ENCODE measurements around the gene CDK5RAP3.
"Not testable (repeated sequence)": the region's sequence is repeated elsewhere in the genome, so short reads cannot be mapped to it uniquely, and the experiment has no call there.

CDK5RAP3 gene

DNA sequence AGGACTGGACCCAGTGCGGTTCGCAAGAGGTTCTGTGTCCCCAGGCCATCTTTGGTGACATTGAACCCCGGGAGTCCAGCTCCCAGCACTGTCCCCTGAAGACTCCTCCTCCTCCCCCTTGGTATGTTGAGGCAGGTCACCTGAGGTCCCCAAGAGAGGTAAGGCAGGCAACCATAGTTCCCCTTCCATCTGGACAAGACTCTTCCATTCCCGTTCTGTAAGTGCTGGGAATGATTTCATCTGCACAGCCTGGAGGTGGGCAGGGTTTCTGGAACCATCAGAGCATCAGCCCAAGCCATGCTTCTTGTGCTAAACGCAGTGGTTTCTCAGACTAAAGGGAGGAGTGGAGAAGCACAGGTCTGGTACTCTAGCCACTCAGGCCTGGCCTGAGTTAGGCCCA, 41.7 kb downstream of the CDK5RAP3 start:
- H3K56ac ChIP-seq (ENCODE audit: low read length) = peak overlapping the region; percentile 37
- no peaks in the 10 kb centered on the region for H3K79me2 ChIP-seq (ENCODE audit: control insufficient read depth, insufficient read depth, low read length)
- no CpG with 5 or more reads among the region's 5 CpGs for WGBS (ENCODE audit: extremely low coverage, insufficient coverage, low lambda C conversion rate)
- H4K8ac ChIP-seq (ENCODE audit: low read depth, low read length) = no peak overlapping the region
- DNase-seq = no peak
- no peaks in the 10 kb centered on the region for H3K4me1 ChIP-seq (ENCODE audit: control insufficient read depth, low read depth, low read length)
- no peaks in the 10 kb centered on the region for H3K79me1 ChIP-seq (ENCODE audit: low read length)
- no peak overlapping the region for H3K23ac ChIP-seq (ENCODE audit: low read length)
- no peak overlapping the region for H4K5ac ChIP-seq (ENCODE audit: low read length)
- no peak overlapping the region for H2BK5ac ChIP-seq (ENCODE audit: low read length)
- no peak overlapping the region for H3K4me2 ChIP-seq (ENCODE audit: low read length)
- no peak overlapping the region for H3K4me3 ChIP-seq (ENCODE audit: low read length)
- no peak overlapping the region for H2BK15ac ChIP-seq (replicated peaks; ENCODE audit: low read depth)
- no peak overlapping the region for H2AK5ac ChIP-seq (ENCODE audit: low read length)
- no peak overlapping the region for H3K9ac ChIP-seq (ENCODE audit: low read length)
- no peak overlapping the region for H3K4ac ChIP-seq (ENCODE audit: low read depth, low read length)
- no peak overlapping the region for H3K18ac ChIP-seq (ENCODE audit: low read length)
- no peak overlapping the region for H3K27ac ChIP-seq (ENCODE audit: low read depth, low read length)
- no peaks in the 10 kb centered on the region for H3K27me3 ChIP-seq (ENCODE audit: insufficient read depth, low read length, poor library complexity)
- H2BK120ac ChIP-seq (ENCODE audit: low read depth, low read length) = no peak overlapping the region
- no peaks in the 10 kb centered on the region for H3K36me3 ChIP-seq (ENCODE audit: control insufficient read depth, insufficient read depth, low read length)

DNA sequence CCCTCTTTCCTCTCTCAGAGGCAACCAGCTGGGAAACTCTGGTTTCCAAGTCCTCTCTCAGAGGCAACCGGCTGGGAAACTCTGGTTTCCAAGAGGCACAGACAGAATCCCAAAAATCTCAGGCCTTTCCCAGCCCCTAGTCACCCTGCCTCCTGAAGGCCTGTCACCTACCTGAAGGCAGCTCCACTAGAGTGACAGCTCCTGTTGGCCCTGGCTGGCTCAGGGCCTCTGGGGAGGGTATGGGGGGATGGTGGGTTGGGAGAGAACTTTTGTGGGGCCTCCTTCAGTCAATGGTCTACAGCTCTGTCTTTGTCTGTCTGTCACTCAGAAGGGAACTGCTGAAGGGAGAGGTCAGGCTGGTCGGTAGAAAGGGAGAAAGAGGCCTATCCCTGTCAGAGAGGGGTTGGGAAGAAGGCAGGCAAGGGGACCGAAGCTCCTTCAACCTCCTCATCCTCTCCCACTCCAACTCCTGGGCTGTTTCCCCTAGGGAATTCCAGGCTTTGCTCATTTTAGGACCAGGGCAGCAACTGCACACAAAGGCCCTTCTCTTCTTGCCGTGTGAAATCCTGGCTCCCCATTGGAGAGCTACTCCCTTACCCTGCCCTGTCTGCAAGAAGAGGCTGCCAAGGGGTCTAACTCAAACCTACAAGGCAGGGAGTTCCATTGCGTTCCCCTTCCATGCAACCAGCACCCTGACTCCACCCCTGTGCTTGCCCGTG, 43.1 kb downstream of the CDK5RAP3 start:
- no peak overlapping the region for H3K4me3 ChIP-seq (ENCODE audit: low read length)
- H3K18ac ChIP-seq (ENCODE audit: low read length) = no peak overlapping the region
- H4K8ac ChIP-seq (ENCODE audit: low read depth, low read length) = no peak overlapping the region
- DNase-seq = no peak
- no peak overlapping the region for H2AK5ac ChIP-seq (ENCODE audit: low read length)
- H2BK120ac ChIP-seq (ENCODE audit: low read depth, low read length) = no peak overlapping the region
- no peak overlapping the region for H2BK15ac ChIP-seq (replicated peaks; ENCODE audit: low read depth)
- H3K4me2 ChIP-seq (ENCODE audit: low read length) = no peak overlapping the region
- no peak overlapping the region for H3K4ac ChIP-seq (ENCODE audit: low read depth, low read length)
- no peak overlapping the region for H3K23ac ChIP-seq (ENCODE audit: low read length)
- no peaks in the 10 kb centered on the region for H3K36me3 ChIP-seq (ENCODE audit: control insufficient read depth, insufficient read depth, low read length)
- no peaks in the 10 kb centered on the region for H3K79me2 ChIP-seq (ENCODE audit: control insufficient read depth, insufficient read depth, low read length)
- no peaks in the 10 kb centered on the region for H3K27me3 ChIP-seq (ENCODE audit: insufficient read depth, low read length, poor library complexity)
- H3K9ac ChIP-seq (ENCODE audit: low read length) = no peak overlapping the region
- H3K4me1 ChIP-seq (ENCODE audit: control insufficient read depth, low read depth, low read length) = no peaks in the 10 kb centered on the region
- no peak overlapping the region for H3K27ac ChIP-seq (ENCODE audit: low read depth, low read length)
- no peaks in the 10 kb centered on the region for H3K79me1 ChIP-seq (ENCODE audit: low read length)
- no peak overlapping the region for H2BK5ac ChIP-seq (ENCODE audit: low read length)
- H4K5ac ChIP-seq (ENCODE audit: low read length) = no peak overlapping the region
- no CpG with 5 or more reads among the region's 6 CpGs for WGBS (ENCODE audit: extremely low coverage, insufficient coverage, low lambda C conversion rate)
- no peak overlapping the region for H3K56ac ChIP-seq (ENCODE audit: low read length)

DNA sequence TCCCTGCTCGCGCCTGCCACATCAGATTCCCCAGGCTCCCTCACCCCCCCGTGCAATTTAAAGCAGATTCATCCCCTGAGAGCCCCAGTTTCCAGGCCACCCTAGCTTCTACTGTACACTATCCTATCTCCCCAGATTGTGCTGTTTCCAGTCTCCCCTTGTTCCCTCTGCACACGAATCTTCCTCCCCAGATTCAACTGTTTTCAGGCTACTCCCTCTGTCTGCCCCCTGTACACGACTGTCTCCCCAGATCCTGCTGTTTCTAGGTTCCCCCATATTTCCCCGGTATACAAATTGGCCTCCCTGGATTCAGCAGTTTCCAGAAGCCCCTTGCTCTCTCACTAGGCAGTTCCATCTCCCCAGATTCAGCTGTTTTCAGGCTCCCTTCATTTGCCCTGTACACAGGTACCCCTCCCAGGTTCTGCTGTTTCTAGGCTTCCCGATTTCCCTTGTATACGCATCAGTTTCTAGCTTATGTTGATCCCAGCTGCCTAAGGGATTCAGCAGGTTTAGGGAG, 43.7 kb downstream of the CDK5RAP3 start:
- no peak for DNase-seq
- Histone ChIP-seq H3K4me1 (ENCODE audit: control insufficient read depth, low read depth, low read length) (no peaks in the 10 kb centered on the region), H3K23ac (ENCODE audit: low read length) (no peak overlapping the region), H2BK15ac (replicated peaks; ENCODE audit: low read depth) (no peak overlapping the region), H3K79me1 (ENCODE audit: low read length) (no peaks in the 10 kb centered on the region), H2AK5ac (ENCODE audit: low read length) (no peak overlapping the region), H2BK120ac (ENCODE audit: low read depth, low read length) (no peak overlapping the region), H3K9ac (ENCODE audit: low read length) (no peak overlapping the region), H3K4me2 (ENCODE audit: low read length) (no peak overlapping the region), H3K27me3 (ENCODE audit: insufficient read depth, low read length, poor library complexity) (no peaks in the 10 kb centered on the region), H3K27ac (ENCODE audit: low read depth, low read length) (no peak overlapping the region), H3K4me3 (ENCODE audit: low read length) (no peak overlapping the region), H3K18ac (ENCODE audit: low read length) (no peak overlapping the region), H4K5ac (ENCODE audit: low read length) (no peak overlapping the region), H3K79me2 (ENCODE audit: control insufficient read depth, insufficient read depth, low read length) (no peaks in the 10 kb centered on the region), H3K36me3 (ENCODE audit: control insufficient read depth, insufficient read depth, low read length) (no peaks in the 10 kb centered on the region), H4K8ac (ENCODE audit: low read depth, low read length) (no peak overlapping the region), H3K4ac (ENCODE audit: low read depth, low read length) (no peak overlapping the region), H2BK5ac (ENCODE audit: low read length) (no peak overlapping the region), H3K56ac (ENCODE audit: low read length) (no peak overlapping the region)
- WGBS (ENCODE audit: extremely low coverage, insufficient coverage, low lambda C conversion rate) = no CpG with 5 or more reads among the region's 8 CpGs

DNA sequence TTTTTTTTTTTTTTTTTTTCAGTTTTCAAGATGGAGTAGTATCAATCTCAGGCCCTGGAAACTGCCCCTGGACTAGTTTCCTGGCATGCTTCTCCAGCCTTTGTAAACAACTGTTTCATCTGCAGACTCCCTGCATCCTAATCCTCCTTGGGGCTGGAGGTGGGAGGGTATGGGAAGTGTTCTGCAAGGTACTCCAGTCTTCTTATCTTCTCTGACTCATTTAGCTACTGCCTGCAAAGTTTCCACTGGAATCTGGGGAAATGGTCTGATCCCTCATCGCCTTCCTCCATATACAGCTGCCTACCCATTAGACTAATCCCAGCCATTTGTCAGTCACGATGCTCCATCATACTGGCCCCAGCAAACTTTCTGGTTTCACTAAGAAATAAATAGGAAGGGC, 45.2 kb downstream of the CDK5RAP3 start:
- H2BK15ac ChIP-seq (replicated peaks; ENCODE audit: low read depth) = no peak overlapping the region
- H4K8ac ChIP-seq (ENCODE audit: low read depth, low read length) = no peak overlapping the region
- no peaks in the 10 kb centered on the region for H3K4me1 ChIP-seq (ENCODE audit: control insufficient read depth, low read depth, low read length)
- H3K18ac ChIP-seq (ENCODE audit: low read length) = no peak overlapping the region
- H3K4me2 ChIP-seq (ENCODE audit: low read length) = no peak overlapping the region
- H4K5ac ChIP-seq (ENCODE audit: low read length) = no peak overlapping the region
- no peak overlapping the region for H2AK5ac ChIP-seq (ENCODE audit: low read length)
- no peaks in the 10 kb centered on the region for H3K79me1 ChIP-seq (ENCODE audit: low read length)
- DNase-seq = peak; percentile 71
- no peak overlapping the region for H3K4ac ChIP-seq (ENCODE audit: low read depth, low read length)
- H2BK120ac ChIP-seq (ENCODE audit: low read depth, low read length) = no peak overlapping the region
- no peak overlapping the region for H2BK5ac ChIP-seq (ENCODE audit: low read length)
- H3K4me3 ChIP-seq (ENCODE audit: low read length) = no peak overlapping the region
- no peak overlapping the region for H3K9ac ChIP-seq (ENCODE audit: low read length)
- H3K36me3 ChIP-seq (ENCODE audit: control insufficient read depth, insufficient read depth, low read length) = no peaks in the 10 kb centered on the region
- H3K27ac ChIP-seq (ENCODE audit: low read depth, low read length) = no peak overlapping the region
- no peak overlapping the region for H3K56ac ChIP-seq (ENCODE audit: low read length)
- H3K79me2 ChIP-seq (ENCODE audit: control insufficient read depth, insufficient read depth, low read length) = no peaks in the 10 kb centered on the region
- WGBS (ENCODE audit: extremely low coverage, insufficient coverage, low lambda C conversion rate) = no CpG with 5 or more reads among the region's 2 CpGs
- H3K23ac ChIP-seq (ENCODE audit: low read length) = no peak overlapping the region
- H3K27me3 ChIP-seq (ENCODE audit: insufficient read depth, low read length, poor library complexity) = no peaks in the 10 kb centered on the region

DNA sequence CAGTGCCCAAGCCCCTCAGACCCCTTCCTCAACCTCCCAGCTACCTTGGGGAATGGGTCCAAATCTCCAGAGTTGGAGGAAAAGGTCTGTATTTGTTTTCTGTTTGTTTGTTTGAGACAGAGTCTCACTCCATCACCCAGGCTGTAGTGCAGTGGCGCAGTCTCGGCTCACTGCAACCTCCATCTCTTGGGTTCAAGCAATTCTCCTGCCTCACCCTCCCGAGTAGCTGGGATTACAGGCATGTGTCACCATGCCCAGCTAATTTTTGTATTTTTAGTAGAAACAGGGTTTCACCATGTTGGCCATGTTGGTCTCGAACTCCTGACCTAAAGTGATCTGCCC, 46.9 kb downstream of the CDK5RAP3 start:
- not testable (repeated sequence) for DNase-seq; H3K4me2 ChIP-seq (ENCODE audit: low read length); H4K8ac ChIP-seq (ENCODE audit: low read depth, low read length)

DNA sequence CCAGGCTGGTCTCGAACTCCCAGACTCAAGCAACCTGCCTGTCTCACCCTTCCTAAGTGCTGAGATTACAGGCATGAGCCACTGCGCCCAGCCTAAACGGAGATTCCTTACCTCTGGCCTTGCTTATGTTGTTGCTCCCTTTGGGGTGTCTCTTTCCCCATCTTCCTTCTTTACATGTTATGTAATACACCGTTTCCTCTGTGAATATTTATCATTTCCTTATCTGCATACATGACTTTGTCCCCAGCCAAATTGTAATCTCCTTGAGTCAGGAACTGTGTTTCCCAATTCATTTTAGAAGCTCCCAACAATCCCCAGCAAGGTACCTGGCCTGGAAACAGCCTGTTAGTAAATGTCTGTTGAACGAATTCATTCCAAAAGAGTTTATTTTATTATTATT, 51.0 kb downstream of the CDK5RAP3 start:
- Histone ChIP-seq H2AK5ac (ENCODE audit: low read length) (no peak overlapping the region), H3K27me3 (ENCODE audit: insufficient read depth, low read length, poor library complexity) (no peaks in the 10 kb centered on the region), H3K18ac (ENCODE audit: low read length) (no peak overlapping the region), H3K4me2 (ENCODE audit: low read length) (no peak overlapping the region), H4K8ac (ENCODE audit: low read depth, low read length) (no peak overlapping the region), H3K79me2 (ENCODE audit: control insufficient read depth, insufficient read depth, low read length) (no peaks in the 10 kb centered on the region), H3K23ac (ENCODE audit: low read length) (no peak overlapping the region), H2BK120ac (ENCODE audit: low read depth, low read length) (no peak overlapping the region), H3K27ac (ENCODE audit: low read depth, low read length) (no peak overlapping the region), H3K9ac (ENCODE audit: low read length) (no peak overlapping the region), H3K4me1 (ENCODE audit: control insufficient read depth, low read depth, low read length) (peaks cover 2% of the 10 kb centered on the region), H3K79me1 (ENCODE audit: low read length) (no peaks in the 10 kb centered on the region), H3K4me3 (ENCODE audit: low read length) (no peak overlapping the region), H3K56ac (ENCODE audit: low read length) (no peak overlapping the region), H2BK15ac (replicated peaks; ENCODE audit: low read depth) (no peak overlapping the region), H3K4ac (ENCODE audit: low read depth, low read length) (no peak overlapping the region), H2BK5ac (ENCODE audit: low read length) (no peak overlapping the region), H4K5ac (ENCODE audit: low read length) (no peak overlapping the region), H3K36me3 (ENCODE audit: control insufficient read depth, insufficient read depth, low read length) (no peaks in the 10 kb centered on the region)
- no peak for DNase-seq
- WGBS (ENCODE audit: extremely low coverage, insufficient coverage, low lambda C conversion rate) = no CpG with 5 or more reads among the region's 5 CpGs

More for the DNA sequence above, 46.9 kb downstream of the CDK5RAP3 start:
- not testable (repeated sequence) for H3K18ac ChIP-seq (ENCODE audit: low read length); H4K5ac ChIP-seq (ENCODE audit: low read length); H3K79me1 ChIP-seq (ENCODE audit: low read length); H3K4me1 ChIP-seq (ENCODE audit: control insufficient read depth, low read depth, low read length); H3K9ac ChIP-seq (ENCODE audit: low read length); H3K27me3 ChIP-seq (ENCODE audit: insufficient read depth, low read length, poor library complexity); H3K56ac ChIP-seq (ENCODE audit: low read length); H3K27ac ChIP-seq (ENCODE audit: low read depth, low read length); H2AK5ac ChIP-seq (ENCODE audit: low read length); H3K36me3 ChIP-seq (ENCODE audit: control insufficient read depth, insufficient read depth, low read length); H2BK15ac ChIP-seq (replicated peaks; ENCODE audit: low read depth); H3K79me2 ChIP-seq (ENCODE audit: control insufficient read depth, insufficient read depth, low read length); H3K23ac ChIP-seq (ENCODE audit: low read length); H3K4me3 ChIP-seq (ENCODE audit: low read length); H2BK5ac ChIP-seq (ENCODE audit: low read length); H2BK120ac ChIP-seq (ENCODE audit: low read depth, low read length); H3K4ac ChIP-seq (ENCODE audit: low read depth, low read length)
- no CpG with 5 or more reads among the region's 4 CpGs for WGBS (ENCODE audit: extremely low coverage, insufficient coverage, low lambda C conversion rate)

Measured in mesendoderm (in vitro differentiated cells).